Measurements from ENCODE around the gene USP3.

USP3 gene

DNA sequence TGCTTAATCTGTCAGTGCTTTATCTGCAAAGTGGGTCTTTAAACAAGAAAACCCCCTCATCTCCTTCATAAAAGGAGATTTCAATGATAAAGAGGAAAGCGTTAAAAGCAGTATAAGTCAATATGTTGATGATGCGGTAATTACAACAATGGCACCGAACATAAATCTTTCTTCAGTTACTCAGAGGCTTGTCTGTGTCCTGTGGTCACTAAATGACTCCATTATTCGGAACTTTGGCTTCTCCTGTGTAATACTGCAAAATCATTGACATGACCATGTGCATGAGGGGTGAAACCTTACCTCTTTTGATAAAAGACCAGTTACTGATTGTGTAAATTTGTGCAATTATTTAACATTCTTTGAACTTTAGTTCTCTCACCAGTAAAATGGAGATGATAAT is 4.8 kb upstream of the USP3 start:
- TF ChIP-seq, protein P1, sequence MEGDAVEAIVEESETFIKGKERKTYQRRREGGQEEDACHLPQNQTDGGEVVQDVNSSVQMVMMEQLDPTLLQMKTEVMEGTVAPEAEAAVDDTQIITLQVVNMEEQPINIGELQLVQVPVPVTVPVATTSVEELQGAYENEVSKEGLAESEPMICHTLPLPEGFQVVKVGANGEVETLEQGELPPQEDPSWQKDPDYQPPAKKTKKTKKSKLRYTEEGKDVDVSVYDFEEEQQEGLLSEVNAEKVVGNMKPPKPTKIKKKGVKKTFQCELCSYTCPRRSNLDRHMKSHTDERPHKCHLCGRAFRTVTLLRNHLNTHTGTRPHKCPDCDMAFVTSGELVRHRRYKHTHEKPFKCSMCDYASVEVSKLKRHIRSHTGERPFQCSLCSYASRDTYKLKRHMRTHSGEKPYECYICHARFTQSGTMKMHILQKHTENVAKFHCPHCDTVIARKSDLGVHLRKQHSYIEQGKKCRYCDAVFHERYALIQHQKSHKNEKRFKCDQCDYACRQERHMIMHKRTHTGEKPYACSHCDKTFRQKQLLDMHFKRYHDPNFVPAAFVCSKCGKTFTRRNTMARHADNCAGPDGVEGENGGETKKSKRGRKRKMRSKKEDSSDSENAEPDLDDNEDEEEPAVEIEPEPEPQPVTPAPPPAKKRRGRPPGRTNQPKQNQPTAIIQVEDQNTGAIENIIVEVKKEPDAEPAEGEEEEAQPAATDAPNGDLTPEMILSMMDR (IDR thresholded peaks at IDR 0.05; ENCODE audit: insufficient read depth, low read length, poor library complexity, severe bottlenecking), result no peak
- DNase-seq (ENCODE audit: extremely low read depth, insufficient read length), result no peak
- H3K27me3 ChIP-seq (replicated peaks; ENCODE audit: control insufficient read depth, insufficient read depth, low read length), result no peaks in the 10 kb centered on the region

DNA sequence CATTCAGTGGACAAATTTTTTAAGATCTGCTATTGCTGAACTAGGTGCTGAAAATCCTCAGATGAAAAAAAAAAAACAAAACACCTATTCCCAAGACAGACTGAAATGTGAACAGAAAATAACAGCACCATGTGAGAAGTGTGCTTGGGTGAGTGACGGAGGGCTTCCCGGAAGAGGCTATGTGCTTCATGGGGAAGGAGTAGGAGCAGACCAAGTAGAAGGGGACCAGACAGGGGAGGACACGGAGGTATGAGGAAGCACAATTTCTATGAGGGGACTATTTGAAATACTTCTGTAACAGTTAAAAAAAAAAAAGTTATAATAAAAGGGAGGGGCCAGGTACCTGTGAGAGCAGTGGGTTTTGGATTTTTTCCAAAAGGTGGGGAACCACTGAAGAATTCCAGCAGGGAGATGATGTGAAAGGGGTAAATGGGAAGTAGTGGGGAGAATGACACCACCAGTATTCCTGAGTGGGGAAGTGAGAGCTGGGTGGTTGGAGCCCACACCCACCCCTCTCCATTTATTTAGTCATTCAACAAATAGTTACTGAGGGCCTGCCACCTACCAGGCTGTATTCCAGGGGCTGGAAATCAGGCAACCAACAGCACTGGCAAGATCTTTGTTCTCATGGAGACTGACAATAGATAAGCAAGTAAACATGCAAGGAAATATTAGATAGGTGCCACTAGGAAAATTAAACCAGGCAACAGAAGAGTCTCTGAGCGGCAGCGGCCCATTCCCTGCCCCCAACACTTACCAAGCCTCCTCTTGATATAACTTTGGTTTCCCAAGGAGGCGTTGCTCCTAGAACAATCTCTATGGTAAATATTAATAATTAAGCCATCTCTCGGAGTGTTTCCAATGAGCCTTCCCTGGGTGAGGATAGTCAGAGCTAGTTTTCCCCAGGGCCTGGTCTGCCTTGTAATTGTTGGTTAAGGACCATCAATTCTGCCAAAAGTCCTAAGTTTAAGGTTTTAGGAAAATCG is 3.8 kb upstream of the USP3 start:
- DNase-seq (ENCODE audit: extremely low read depth, insufficient read length), result no peak
- Histone ChIP-seq H3K4me3 (replicated peaks; ENCODE audit: low read depth, low read length) (no peak overlapping the region), H3K36me3 (ENCODE audit: control insufficient read depth, insufficient read depth, low read length) (no peaks in the 10 kb centered on the region), H3K27me3 (replicated peaks; ENCODE audit: control insufficient read depth, insufficient read depth, low read length) (no peaks in the 10 kb centered on the region)
- TF ChIP-seq, protein P1 (IDR thresholded peaks at IDR 0.05; ENCODE audit: insufficient read depth, low read length, poor library complexity, severe bottlenecking), result no peak

More for the DNA sequence above, 4.8 kb upstream of the USP3 start:
- Histone ChIP-seq H3K4me3 (replicated peaks; ENCODE audit: low read depth, low read length) (no peak overlapping the region), H3K36me3 (ENCODE audit: control insufficient read depth, insufficient read depth, low read length) (no peaks in the 10 kb centered on the region)

DNA sequence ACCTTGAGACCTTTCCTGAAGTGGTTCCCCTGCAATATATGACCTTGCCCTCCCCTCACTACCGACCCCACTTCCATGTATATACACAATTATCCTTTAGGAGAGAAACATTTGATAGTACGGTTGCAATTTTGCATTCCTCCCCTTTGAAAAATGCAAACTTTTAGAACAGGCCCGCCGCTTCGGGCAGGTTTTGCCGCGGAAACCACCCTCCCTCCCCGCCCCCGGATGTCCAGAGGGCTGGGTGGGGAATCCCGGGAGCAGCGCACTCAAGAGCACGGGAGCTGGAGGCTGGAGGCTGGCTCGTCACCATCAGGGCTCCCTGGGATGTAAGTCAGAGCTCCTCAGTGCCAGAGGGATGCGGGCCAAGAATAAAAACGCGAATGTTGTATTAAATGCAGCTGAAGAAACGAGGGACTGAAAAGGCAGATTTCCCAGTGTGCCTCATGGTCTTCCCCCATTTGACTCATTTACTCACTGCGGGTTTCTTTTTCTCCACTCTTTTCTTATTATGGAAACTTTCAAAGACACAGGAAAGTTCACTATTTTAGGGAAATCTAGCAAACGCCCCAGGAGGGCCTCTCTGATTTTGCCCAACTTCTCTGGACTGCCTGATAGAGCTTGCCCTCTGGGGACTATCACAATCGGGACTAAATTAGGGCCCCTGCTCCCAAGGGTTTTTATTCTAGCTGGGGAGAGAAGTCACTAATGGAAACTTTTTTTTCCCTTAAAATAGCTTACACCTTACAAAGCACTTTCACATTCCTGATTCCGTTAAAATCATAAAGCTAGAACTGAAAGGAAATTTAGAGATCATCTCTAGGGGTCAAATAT is 2.9 kb upstream of the USP3 start:
- peak; percentile 69 for DNase-seq (ENCODE audit: extremely low read depth, insufficient read length)
- no peaks in the 10 kb centered on the region for H3K27me3 ChIP-seq (replicated peaks; ENCODE audit: control insufficient read depth, insufficient read depth, low read length)
- peak overlapping the region; percentile 41 for H3K4me3 ChIP-seq (replicated peaks; ENCODE audit: low read depth, low read length)
- H3K36me3 ChIP-seq (ENCODE audit: control insufficient read depth, insufficient read depth, low read length), result no peaks in the 10 kb centered on the region
- TF ChIP-seq, protein P1 (IDR thresholded peaks at IDR 0.05; ENCODE audit: insufficient read depth, low read length, poor library complexity, severe bottlenecking), result no peak

DNA sequence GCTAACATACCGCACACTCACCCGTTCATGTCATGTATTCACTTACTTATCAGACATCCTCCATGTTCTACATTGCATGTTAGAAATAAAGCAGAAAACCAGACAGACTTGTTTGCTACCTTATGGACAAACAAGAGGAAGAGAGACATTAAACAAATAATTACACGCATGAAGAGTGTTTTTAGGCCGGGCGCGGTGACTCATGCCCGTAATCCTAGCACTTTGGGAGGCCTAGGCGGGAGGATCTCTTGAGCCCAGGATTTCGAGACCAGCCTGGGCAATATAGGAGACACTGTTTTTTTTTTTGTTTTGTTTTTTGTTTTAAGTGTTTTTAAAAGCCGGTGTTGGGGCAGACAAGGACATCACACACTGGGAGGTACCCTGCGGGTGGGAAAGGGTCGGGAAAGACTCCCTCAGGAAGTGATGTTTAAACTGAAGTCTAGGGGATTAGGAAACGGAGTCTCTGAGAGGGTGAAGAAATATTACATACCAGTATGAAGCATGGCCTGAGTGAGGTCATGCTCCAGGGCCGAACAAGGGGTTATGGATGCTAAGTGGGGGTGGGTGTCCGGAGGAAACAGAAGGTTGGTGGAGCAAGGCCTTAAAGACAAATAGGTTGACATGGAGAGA is 2.1 kb upstream of the USP3 start:
- no peak overlapping the region for H3K4me3 ChIP-seq (replicated peaks; ENCODE audit: low read depth, low read length)
- H3K36me3 ChIP-seq (ENCODE audit: control insufficient read depth, insufficient read depth, low read length), result no peaks in the 10 kb centered on the region
- no peak for DNase-seq (ENCODE audit: extremely low read depth, insufficient read length)
- TF ChIP-seq, protein P1 (IDR thresholded peaks at IDR 0.05; ENCODE audit: insufficient read depth, low read length, poor library complexity, severe bottlenecking), result no peak
- H3K27me3 ChIP-seq (replicated peaks; ENCODE audit: control insufficient read depth, insufficient read depth, low read length), result no peaks in the 10 kb centered on the region

DNA sequence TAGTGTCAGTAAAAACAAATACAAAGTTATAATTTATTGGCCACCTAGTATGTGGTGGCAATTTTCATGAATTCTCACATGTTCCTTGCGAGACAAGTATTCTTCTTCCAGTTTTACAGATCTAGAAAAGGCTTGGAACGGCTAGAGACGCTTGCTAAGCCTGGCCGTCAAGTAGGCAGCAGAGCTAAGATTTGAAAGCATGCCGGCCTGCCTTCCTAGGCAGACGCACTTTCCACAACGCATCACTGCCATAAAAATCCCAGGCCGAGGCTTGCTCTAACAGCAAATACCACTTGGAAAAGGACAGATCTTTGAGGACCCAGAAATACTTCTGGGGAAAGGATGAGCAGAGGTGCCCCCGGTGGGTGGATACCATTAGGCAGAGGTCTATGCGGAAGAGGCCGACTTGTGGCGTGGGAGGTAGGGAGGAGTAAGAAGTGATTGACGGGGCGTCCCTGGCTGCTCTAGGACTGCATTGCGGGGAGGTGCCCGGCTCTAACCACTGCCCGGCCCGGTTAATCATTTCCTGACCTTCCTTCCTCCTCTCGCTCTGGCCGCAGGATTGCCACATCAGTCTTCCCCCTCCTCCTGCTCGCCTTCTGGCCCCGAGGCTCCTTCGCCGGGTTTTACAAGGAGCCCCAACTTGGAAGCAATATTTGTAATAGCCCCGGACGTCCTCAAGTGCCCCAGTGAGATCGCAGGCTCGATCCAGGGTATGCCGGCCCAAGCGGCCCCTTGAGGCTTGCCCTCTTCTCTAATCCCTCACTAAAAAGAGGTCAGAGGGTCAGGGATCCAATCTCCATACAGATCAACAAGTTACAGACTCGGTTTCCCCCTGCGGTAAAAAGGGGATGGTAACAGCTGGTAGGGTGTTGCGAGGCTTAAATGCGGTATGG is 1.3 kb upstream of the USP3 start:
- Histone ChIP-seq H3K36me3 (ENCODE audit: control insufficient read depth, insufficient read depth, low read length) (no peaks in the 10 kb centered on the region), H3K27me3 (replicated peaks; ENCODE audit: control insufficient read depth, insufficient read depth, low read length) (no peaks in the 10 kb centered on the region), H3K4me3 (replicated peaks; ENCODE audit: low read depth, low read length) (peak overlapping the region; percentile 77)
- DNase-seq (ENCODE audit: extremely low read depth, insufficient read length), result peak; percentile 89
- TF ChIP-seq, protein P1 (IDR thresholded peaks at IDR 0.05; ENCODE audit: insufficient read depth, low read length, poor library complexity, severe bottlenecking), result no peak

All from GM06990 (cell line).